ENCODE data around the gene PAX5. TPM values are rescaled to one million over a fixed set of nuclear protein-coding genes. Genes with fewer than 3 reads are reported as not detected.

Gene PAX5
- polyA plus RNA-seq, 3 donors = 0.03 to 0.15 TPM; not detected in 1

- TF ChIP-seq, protein P1, sequence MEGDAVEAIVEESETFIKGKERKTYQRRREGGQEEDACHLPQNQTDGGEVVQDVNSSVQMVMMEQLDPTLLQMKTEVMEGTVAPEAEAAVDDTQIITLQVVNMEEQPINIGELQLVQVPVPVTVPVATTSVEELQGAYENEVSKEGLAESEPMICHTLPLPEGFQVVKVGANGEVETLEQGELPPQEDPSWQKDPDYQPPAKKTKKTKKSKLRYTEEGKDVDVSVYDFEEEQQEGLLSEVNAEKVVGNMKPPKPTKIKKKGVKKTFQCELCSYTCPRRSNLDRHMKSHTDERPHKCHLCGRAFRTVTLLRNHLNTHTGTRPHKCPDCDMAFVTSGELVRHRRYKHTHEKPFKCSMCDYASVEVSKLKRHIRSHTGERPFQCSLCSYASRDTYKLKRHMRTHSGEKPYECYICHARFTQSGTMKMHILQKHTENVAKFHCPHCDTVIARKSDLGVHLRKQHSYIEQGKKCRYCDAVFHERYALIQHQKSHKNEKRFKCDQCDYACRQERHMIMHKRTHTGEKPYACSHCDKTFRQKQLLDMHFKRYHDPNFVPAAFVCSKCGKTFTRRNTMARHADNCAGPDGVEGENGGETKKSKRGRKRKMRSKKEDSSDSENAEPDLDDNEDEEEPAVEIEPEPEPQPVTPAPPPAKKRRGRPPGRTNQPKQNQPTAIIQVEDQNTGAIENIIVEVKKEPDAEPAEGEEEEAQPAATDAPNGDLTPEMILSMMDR (IDR thresholded peaks at IDR 0.05) = no peak
- no peak for DNase-seq
- no peak overlapping the region for H3K4me2 ChIP-seq (replicated peaks; ENCODE audit: extremely low read depth, low read length, poor library complexity, severe bottlenecking)
- no peak overlapping the region for H3K9ac ChIP-seq (ENCODE audit: insufficient read depth, low read length, poor library complexity, severe bottlenecking)
- no peaks in the 10 kb centered on the region for H3K27me3 ChIP-seq (ENCODE audit: control insufficient read depth in 2 of 2, insufficient read depth in 2 of 2, low read length in 2 of 2)
- no peaks in the 10 kb centered on the region for H3K9me3 ChIP-seq (replicated peaks in 1 of 2; ENCODE audit: control insufficient read depth in 1 of 2, insufficient read depth in 1 of 2, low read length in 2 of 2)
- no peak overlapping the region for H3K4me3 ChIP-seq (replicated peaks in 1 of 3; ENCODE audit: low read depth in 2 of 3, low read length in 3 of 3)
- Mint-ChIP-seq H3K36me3 (no peaks in the 10 kb centered on the region), H3K27ac (no peak overlapping the region), H3K4me3 (no peak overlapping the region), H3K27me3 (ENCODE audit: low read depth in 3 of 3) (peaks cover 1 to 4% (median 2%) of the 10 kb centered on the region in 3 donors), H3K4me1 (peaks cover 3% of the 10 kb centered on the region), H3K9me3 (peaks cover 0 to 2% (median 0%) of the 10 kb centered on the region in 7 donors)
- no peak overlapping the region for H3K27ac ChIP-seq (ENCODE audit: low read depth in 1 of 2, low read length in 2 of 2)
- intact Hi-C loops (cut with micrococcal nuclease) = no loop called here
- no CpG with 5 or more reads among the region's 1 CpG for WGBS (ENCODE audit: insufficient coverage)
- H4K20me1 ChIP-seq (ENCODE audit: insufficient read depth, low read length) = no peaks in the 10 kb centered on the region
- H3K36me3 ChIP-seq (replicated peaks in 1 of 2; ENCODE audit: control insufficient read depth in 1 of 2, insufficient read depth in 2 of 2, low read length in 2 of 2) = no peaks in the 10 kb centered on the region
- H3K4me1 ChIP-seq (ENCODE audit: control insufficient read depth in 1 of 2, insufficient read depth in 2 of 2, low read length in 2 of 2) = no peaks in the 10 kb centered on the region
- H2AFZ ChIP-seq (ENCODE audit: insufficient read depth, low read depth, low read length, poor library complexity, severe bottlenecking) = no peak overlapping the region
- no peaks in the 10 kb centered on the region for H3K79me2 ChIP-seq (ENCODE audit: insufficient read depth, low read length)
Measured at GRCh38 chr9:36853233-36853632, 180.8 kb downstream of the PAX5 start.

GRCh38 chr9:36849943-36850342, 184.1 kb downstream of the PAX5 start:
- Histone ChIP-seq H3K27me3 (ENCODE audit: control insufficient read depth in 2 of 2, insufficient read depth in 2 of 2, low read length in 2 of 2) (no peaks in the 10 kb centered on the region), H3K9ac (ENCODE audit: insufficient read depth, low read length, poor library complexity, severe bottlenecking) (no peak overlapping the region), H3K36me3 (replicated peaks in 1 of 2; ENCODE audit: control insufficient read depth in 1 of 2, insufficient read depth in 2 of 2, low read length in 2 of 2) (no peaks in the 10 kb centered on the region), H3K79me2 (ENCODE audit: insufficient read depth, low read length) (no peaks in the 10 kb centered on the region), H3K27ac (ENCODE audit: low read depth in 1 of 2, low read length in 2 of 2) (no peak overlapping the region), H4K20me1 (ENCODE audit: insufficient read depth, low read length) (no peaks in the 10 kb centered on the region), H3K4me2 (replicated peaks; ENCODE audit: extremely low read depth, low read length, poor library complexity, severe bottlenecking) (no peak overlapping the region), H3K4me1 (ENCODE audit: control insufficient read depth in 1 of 2, insufficient read depth in 2 of 2, low read length in 2 of 2) (no peaks in the 10 kb centered on the region), H3K9me3 (replicated peaks in 1 of 2; ENCODE audit: control insufficient read depth in 1 of 2, insufficient read depth in 1 of 2, low read length in 2 of 2) (no peaks in the 10 kb centered on the region), H2AFZ (ENCODE audit: insufficient read depth, low read depth, low read length, poor library complexity, severe bottlenecking) (no peak overlapping the region), H3K4me3 (replicated peaks in 1 of 3; ENCODE audit: low read depth in 2 of 3, low read length in 3 of 3) (no peak overlapping the region)
- H3K4me3 Mint-ChIP-seq = no peak overlapping the region
- DNase-seq = no peak
- intact Hi-C loops (cut with micrococcal nuclease) = no loop called here
- H3K9me3 Mint-ChIP-seq = peaks cover 0 to 2% (median 0%) of the 10 kb centered on the region in 7 donors
- no peaks in the 10 kb centered on the region for H3K4me1 Mint-ChIP-seq
- TF ChIP-seq, protein P1 (IDR thresholded peaks at IDR 0.05) = no peak
- 95% methylated on average over 6 of the region's 9 CpGs for WGBS (ENCODE audit: insufficient coverage)
- H3K36me3 Mint-ChIP-seq = no peaks in the 10 kb centered on the region
- peaks cover 1 to 5% (median 2%) of the 10 kb centered on the region in 3 donors for H3K27me3 Mint-ChIP-seq (ENCODE audit: low read depth in 3 of 3)
- H3K27ac Mint-ChIP-seq = peak overlapping the region in 1 of 7 donors; percentile 14
